GM23338 (cell line): ENCODE measurements around the gene PTPA. TPM values are rescaled to one million over a fixed set of nuclear protein-coding genes. Genes with fewer than 3 reads are reported as not detected.

ENCODE experiments used
- ATAC-seq: fragments of 200-7000 bp; cut with Tn5 transposase; 3 replicates; pipeline ENCODE4 v1.9.1; 2020
- DNase-seq: peaks from one replicate; pipeline ENCODE4 v3.0.0-alpha.2; 2015; ENCODE audit warnings: low spot score
- H2AFZ ChIP-seq: fragments of 200-600 bp; sonication (generic); 2 replicates; pipeline ENCODE4 v1.8.0; 2016; ENCODE audit warnings: antibody characterized with exemption, mild to moderate bottlenecking, moderate library complexity
- H3F3A ChIP-seq: fragments of 200-600 bp; sonication (generic); replicated peaks from 2 replicates; pipeline ENCODE4 v1.8.0; 2017; ENCODE audit warnings: antibody characterized with exemption, mixed run types, low read depth
- H3K27ac ChIP-seq: fragments of 200-600 bp; sonication (generic); 2 replicates; pipeline ENCODE4 v1.6.1; 2016; ENCODE audit warnings: low read depth
- H3K27me3 ChIP-seq: fragments of 200-600 bp; sonication (generic); 2 replicates; pipeline ENCODE4 v1.8.0; 2016; ENCODE audit warnings: mild to moderate bottlenecking, mixed run types, moderate library complexity; ENCODE audit not compliant: insufficient read depth
- H3K36me3 ChIP-seq: fragments of 200-600 bp; sonication (generic); 2 replicates; pipeline ENCODE4 v1.8.0; 2016; ENCODE audit warnings: mild to moderate bottlenecking; ENCODE audit not compliant: insufficient read depth
- H3K4me1 ChIP-seq: fragments of 200-600 bp; sonication (generic); 2 replicates; pipeline ENCODE4 v1.8.0; 2016; ENCODE audit warnings: mild to moderate bottlenecking, moderate library complexity; ENCODE audit not compliant: insufficient read depth
- H3K4me2 ChIP-seq: fragments of 200-600 bp; sonication (generic); 2 replicates; pipeline ENCODE4 v1.7.1; 2017; ENCODE audit warnings: mixed run types
- H3K4me3 ChIP-seq: fragments of 200-600 bp; sonication (generic); 2 replicates; pipeline ENCODE4 v1.6.1; 2016; ENCODE audit warnings: mixed run types
- H3K79me2 ChIP-seq: fragments of 200-600 bp; sonication (generic); replicated peaks from 2 replicates; pipeline ENCODE4 v1.8.0; 2017; ENCODE audit warnings: mild to moderate bottlenecking; ENCODE audit not compliant: insufficient read depth
- H3K9me2 ChIP-seq: fragments of 200-600 bp; sonication (generic); 2 replicates; pipeline ENCODE4 v1.8.0; 2017; ENCODE audit not compliant: insufficient read depth
- H4K20me1 ChIP-seq: fragments of 200-600 bp; sonication (generic); replicated peaks from 2 replicates; pipeline ENCODE4 v1.8.0; 2017; ENCODE audit warnings: mild to moderate bottlenecking; ENCODE audit not compliant: insufficient read depth
- H3K27ac Mint-ChIP-seq: 2 replicates; pipeline ENCODE4 v1.8.0; 2020; ENCODE audit warnings: inconsistent platforms, mild to moderate bottlenecking, moderate library complexity, mixed read lengths
- H3K27me3 Mint-ChIP-seq: 3 replicates; pipeline ENCODE4 v1.8.0; 2022; ENCODE audit warnings: low read depth, mild to moderate bottlenecking, moderate library complexity, mixed read lengths, inconsistent platforms; ENCODE audit not compliant: insufficient read depth, poor library complexity
- H3K36me3 Mint-ChIP-seq: 3 replicates; pipeline ENCODE4 v1.8.0; 2021; ENCODE audit warnings: low read depth, mild to moderate bottlenecking, inconsistent platforms, moderate library complexity, mixed read lengths
- H3K4me1 Mint-ChIP-seq: 3 replicates; pipeline ENCODE4 v1.8.0; 2020; ENCODE audit warnings: mild to moderate bottlenecking, inconsistent platforms, mixed read lengths
- H3K4me3 Mint-ChIP-seq: 3 replicates; pipeline ENCODE4 v1.8.0; 2021; ENCODE audit warnings: moderate library complexity, mild to moderate bottlenecking, inconsistent platforms, mixed read lengths
- H3K9me3 Mint-ChIP-seq: 3 replicates; pipeline ENCODE4 v1.8.0; 2020; ENCODE audit warnings: moderate library complexity, mild to moderate bottlenecking, inconsistent platforms, mixed read lengths
- JUNB ChIP-seq: IDR thresholded peaks from one replicate; pipeline ENCODE4 v1.6.1; 2016; ENCODE audit warnings: antibody characterized with exemption; ENCODE audit not compliant: unreplicated experiment
- POLR2AphosphoS5 ChIP-seq: IDR thresholded peaks from 2 replicates; pipeline ENCODE4 v1.6.1; 2016; ENCODE audit warnings: antibody characterized with exemption, low read depth
- ZNF331 ChIP-seq: fragments of 250-450 bp; sonication (Bioruptor Pico); IDR thresholded peaks from 2 replicates; pipeline ENCODE4 v1.5.0; 2020; ENCODE audit warnings: low read depth, mild to moderate bottlenecking, moderate library complexity
- ZNF462 ChIP-seq: fragments of 250-450 bp; sonication (Bioruptor Pico); IDR thresholded peaks from 2 replicates; pipeline ENCODE4 v1.5.0; 2020; ENCODE audit warnings: mild to moderate bottlenecking, moderate library complexity
- polyA plus RNA-seq: library from polyadenylated mRNA; unstranded; fragments of >200 nt; fragmentation: Nextera tagmentation; extraction: Ambion mirVana; gene quantifications from 2 replicates; pipeline ENCODE4 v1.2.1, GENCODE V29; 2016
- total RNA-seq: library from RNA; depleted of rRNA; stranded (reverse); fragments of >200 nt; shearing (Covaris generic); gene quantifications from 2 replicates; pipeline ENCODE4 v1.2.3, GENCODE V29; 2014

Gene PTPA
- total and polyA plus RNA-seq, 2 experiments from 2014 or later = 53.9 to 122 TPM

- TF ChIP-seq ZNF462 (CRISPR knock-in tag) = no peak
Measured at GRCh38 chr9:129097671-129098306, 13.4 kb upstream of the PTPA start (continued).

GRCh38 chr9:129098328-129098727 lies 12.9 kb upstream of the PTPA start:
- H3K27me3 ChIP-seq = no peaks in the 10 kb centered on the region
- no peaks in the 10 kb centered on the region for H3K9me2 ChIP-seq
- H3K79me2 ChIP-seq = no peaks in the 10 kb centered on the region
- no peak overlapping the region for H2AFZ ChIP-seq
- no peak overlapping the region for H3K27ac ChIP-seq
- Mint-ChIP-seq H3K27me3 (peaks cover 16% of the 10 kb centered on the region), H3K4me1 (peaks cover 6% of the 10 kb centered on the region), H3K27ac (no peak overlapping the region), H3K4me3 (no peak overlapping the region), H3K36me3 (no peaks in the 10 kb centered on the region), H3K9me3 (no peaks in the 10 kb centered on the region)
- no peak for DNase-seq
- ATAC-seq = no peak
- TF ChIP-seq JUNB (no peak), ZNF331 (CRISPR knock-in tag) (no peak), ZNF462 (CRISPR knock-in tag) (no peak), POLR2AphosphoS5 (no peak)
- no peak overlapping the region for H3K4me2 ChIP-seq
- H3K4me3 ChIP-seq = no peak overlapping the region
- H3K4me1 ChIP-seq = peaks cover 4% of the 10 kb centered on the region; the same call in 1 of the 2 replicates
- H3F3A ChIP-seq = no peaks in the 10 kb centered on the region
- no peaks in the 10 kb centered on the region for H3K36me3 ChIP-seq
- H4K20me1 ChIP-seq = peaks cover 4% of the 10 kb centered on the region; the same call in 1 of the 2 replicates
